Measurements from ENCODE around the gene RASGEF1B.

DNA sequence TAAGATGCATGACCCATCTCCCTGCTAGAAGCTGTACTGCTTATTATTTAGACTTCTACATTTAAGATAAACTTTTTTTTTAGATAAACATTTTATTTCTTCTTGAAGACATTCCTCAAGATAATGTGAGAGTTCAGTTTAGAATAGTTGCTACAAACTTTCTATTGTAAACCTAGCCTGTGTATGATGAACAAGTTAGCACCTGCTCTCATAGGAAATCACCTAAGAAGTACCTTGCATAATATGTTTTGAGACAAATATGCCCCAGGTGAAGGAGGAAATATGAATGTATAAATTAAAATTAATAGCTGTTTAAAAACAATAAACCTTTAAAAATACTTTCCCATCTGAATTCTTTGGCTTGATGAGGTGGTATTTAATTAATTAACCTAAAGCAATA lies 35.6 kb downstream of the RASGEF1B start:
- no peak for TF ChIP-seq KDM5B (IDR thresholded peaks at IDR 0.05; ENCODE audit: insufficient replicate concordance, low read depth, low read length)
- TF ChIP-seq, protein P1, sequence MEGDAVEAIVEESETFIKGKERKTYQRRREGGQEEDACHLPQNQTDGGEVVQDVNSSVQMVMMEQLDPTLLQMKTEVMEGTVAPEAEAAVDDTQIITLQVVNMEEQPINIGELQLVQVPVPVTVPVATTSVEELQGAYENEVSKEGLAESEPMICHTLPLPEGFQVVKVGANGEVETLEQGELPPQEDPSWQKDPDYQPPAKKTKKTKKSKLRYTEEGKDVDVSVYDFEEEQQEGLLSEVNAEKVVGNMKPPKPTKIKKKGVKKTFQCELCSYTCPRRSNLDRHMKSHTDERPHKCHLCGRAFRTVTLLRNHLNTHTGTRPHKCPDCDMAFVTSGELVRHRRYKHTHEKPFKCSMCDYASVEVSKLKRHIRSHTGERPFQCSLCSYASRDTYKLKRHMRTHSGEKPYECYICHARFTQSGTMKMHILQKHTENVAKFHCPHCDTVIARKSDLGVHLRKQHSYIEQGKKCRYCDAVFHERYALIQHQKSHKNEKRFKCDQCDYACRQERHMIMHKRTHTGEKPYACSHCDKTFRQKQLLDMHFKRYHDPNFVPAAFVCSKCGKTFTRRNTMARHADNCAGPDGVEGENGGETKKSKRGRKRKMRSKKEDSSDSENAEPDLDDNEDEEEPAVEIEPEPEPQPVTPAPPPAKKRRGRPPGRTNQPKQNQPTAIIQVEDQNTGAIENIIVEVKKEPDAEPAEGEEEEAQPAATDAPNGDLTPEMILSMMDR (IDR thresholded peaks at IDR 0.05 in 2 of 3, conservative IDR thresholded peaks at IDR 0.05 in 1 of 3; ENCODE audit: insufficient read depth in 2 of 3, low read depth in 1 of 3, low read length in 3 of 3), result no peak
- TF ChIP-seq TOE1 (IDR thresholded peaks at IDR 0.05; ENCODE audit: borderline replicate concordance), result no peak
- TF ChIP-seq TOE1 (CRISPR knock-in tag; IDR thresholded peaks at IDR 0.05; ENCODE audit: borderline replicate concordance, low read depth), result no peak

All from K562 (cell line).